Fibroblast of lung (primary cell): ENCODE measurements around the gene PJA1. TPM values are rescaled to one million over a fixed set of nuclear protein-coding genes. Genes with fewer than 3 reads are reported as not detected.

Experiments
- DNase-seq, 2 donors: peaks; one replicate each; pipeline versions ENCODE4 v3.0.0 to v3.0.0-alpha.2; 2010; ENCODE audit warnings: low read depth in 2 of 2
- H2AFZ ChIP-seq: 2 replicates; pipeline ENCODE4 v1.5.1; 2012; ENCODE audit warnings: low read length, control low read depth, inconsistent platforms
- H3K27ac ChIP-seq: 2 replicates; pipeline ENCODE4 v1.5.1; 2011; ENCODE audit warnings: low read length, control low read depth; ENCODE audit not compliant: insufficient read depth
- H3K27me3 ChIP-seq: 2 replicates; pipeline ENCODE4 v1.5.1; 2011; ENCODE audit warnings: mild to moderate bottlenecking, low read length; ENCODE audit not compliant: control insufficient read depth, insufficient read depth
- H3K36me3 ChIP-seq: 2 replicates; pipeline ENCODE4 v1.5.1; 2011; ENCODE audit warnings: low read length; ENCODE audit not compliant: control insufficient read depth, insufficient read depth
- H3K4me1 ChIP-seq: 2 replicates; pipeline ENCODE4 v1.5.1; 2011; ENCODE audit warnings: low read length; ENCODE audit not compliant: control insufficient read depth, insufficient read depth; ENCODE audit errors: extremely low read depth
- H3K4me2 ChIP-seq: 2 replicates; pipeline ENCODE4 v1.5.1; 2011; ENCODE audit warnings: low read length, control low read depth; ENCODE audit not compliant: insufficient read depth; ENCODE audit errors: extremely low read depth
- H3K4me3 ChIP-seq, 4 experiments: fragments of 200-600 bp in 1 of 4; sonication (generic) in 1 of 4; replicated peaks in 1 of 4; 2 replicates each; pipeline ENCODE4 v1.5.1; 2011 to 2016; ENCODE audit warnings: low read length in 4 of 4, low read depth in 3 of 4, mild to moderate bottlenecking in 3 of 4, control low read depth in 2 of 4, inconsistent platforms in 1 of 4, mixed read lengths in 1 of 4; ENCODE audit not compliant: insufficient read depth in 1 of 4; ENCODE audit errors: control extremely low read depth in 1 of 4
- H3K79me2 ChIP-seq: 2 replicates; pipeline ENCODE4 v1.5.1; 2012; ENCODE audit warnings: mild to moderate bottlenecking, low read length, inconsistent platforms; ENCODE audit not compliant: control insufficient read depth, insufficient read depth
- H3K9ac ChIP-seq: 2 replicates; pipeline ENCODE4 v1.5.1; 2011; ENCODE audit warnings: mild to moderate bottlenecking, low read length, control low read depth; ENCODE audit not compliant: insufficient read depth
- H3K9me3 ChIP-seq: 2 replicates; pipeline ENCODE4 v1.5.1; 2012; ENCODE audit warnings: low read depth, low read length; ENCODE audit not compliant: control insufficient read depth, insufficient read depth
- H4K20me1 ChIP-seq: 2 replicates; pipeline ENCODE4 v1.5.1; 2011; ENCODE audit warnings: low read length; ENCODE audit not compliant: control insufficient read depth, insufficient read depth; ENCODE audit errors: extremely low read depth
- EZH2 ChIP-seq: IDR thresholded peaks from 2 replicates; pipeline ENCODE4 v1.5.1; 2012; ENCODE audit warnings: low read length, control low read depth, mild to moderate bottlenecking; ENCODE audit errors: missing control alignments
- polyA plus RNA-seq, 2 donors: library from polyadenylated mRNA; depleted of rRNA in 1 of 2; stranded (reverse) in 1 of 2; unstranded in 1 of 2; fragments of >200 nt; gene quantifications; 2 replicates each; pipeline ENCODE4 v1.2.1, GENCODE V29; 2011 to 2012; ENCODE audit warnings: missing spikeins in 1 of 2
- total RNA-seq: library from RNA; depleted of rRNA; stranded (reverse); fragments of >200 nt; gene quantifications from 2 replicates; pipeline ENCODE4 v1.2.1, GENCODE V29; 2014
- TF ChIP-seq, protein P1 (sequence below), 2 donors: IDR thresholded peaks in 1 of 2; conservative IDR thresholded peaks in 1 of 2; 1 replicate in 1 of 2; 2 replicates in 1 of 2; pipeline ENCODE4 v1.5.1; 2011 to 2012; ENCODE audit warnings: low read length in 2 of 2, control low read depth in 1 of 2, inconsistent platforms in 1 of 2, low read depth in 1 of 2, mild to moderate bottlenecking in 1 of 2

Gene PJA1
- total and polyA plus RNA-seq, 2 donors (not counting 1 experiment from before 2014, with no cell fraction given): 24.7 to 28.2 TPM

DNA sequence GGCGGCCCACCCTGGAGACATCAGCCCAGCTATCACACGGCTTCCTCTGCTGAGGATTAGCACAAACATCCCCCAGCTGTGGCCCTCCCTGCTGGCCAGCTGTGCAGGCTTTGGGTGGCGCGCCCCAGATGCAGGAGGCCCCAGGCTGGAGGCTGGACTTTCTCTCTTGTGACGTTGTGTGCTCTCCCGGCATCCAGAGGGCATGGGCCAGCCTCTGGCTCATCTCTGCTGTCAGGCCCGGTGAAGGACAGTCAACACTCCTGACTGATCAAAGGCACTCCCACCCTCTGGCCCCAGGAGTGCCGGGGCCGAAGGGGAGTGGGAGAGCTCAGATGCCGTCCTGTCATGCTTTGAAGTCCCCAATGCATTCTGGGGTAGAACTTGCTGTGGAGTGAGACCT lies 29.9 kb upstream of the PJA1 start:
- Histone ChIP-seq H3K4me1 (no peaks in the 10 kb centered on the region), H3K4me3 (no peak overlapping the region), H3K27ac (no peak overlapping the region), H2AFZ (no peak overlapping the region), H3K9ac (no peak overlapping the region), H3K36me3 (no peaks in the 10 kb centered on the region), H3K4me2 (no peak overlapping the region), H3K9me3 (no peaks in the 10 kb centered on the region), H3K79me2 (no peaks in the 10 kb centered on the region), H4K20me1 (no peaks in the 10 kb centered on the region), H3K27me3 (peaks cover 3% of the 10 kb centered on the region)
- DNase-seq: no peak
- TF ChIP-seq EZH2: no peak
- TF ChIP-seq, protein P1, sequence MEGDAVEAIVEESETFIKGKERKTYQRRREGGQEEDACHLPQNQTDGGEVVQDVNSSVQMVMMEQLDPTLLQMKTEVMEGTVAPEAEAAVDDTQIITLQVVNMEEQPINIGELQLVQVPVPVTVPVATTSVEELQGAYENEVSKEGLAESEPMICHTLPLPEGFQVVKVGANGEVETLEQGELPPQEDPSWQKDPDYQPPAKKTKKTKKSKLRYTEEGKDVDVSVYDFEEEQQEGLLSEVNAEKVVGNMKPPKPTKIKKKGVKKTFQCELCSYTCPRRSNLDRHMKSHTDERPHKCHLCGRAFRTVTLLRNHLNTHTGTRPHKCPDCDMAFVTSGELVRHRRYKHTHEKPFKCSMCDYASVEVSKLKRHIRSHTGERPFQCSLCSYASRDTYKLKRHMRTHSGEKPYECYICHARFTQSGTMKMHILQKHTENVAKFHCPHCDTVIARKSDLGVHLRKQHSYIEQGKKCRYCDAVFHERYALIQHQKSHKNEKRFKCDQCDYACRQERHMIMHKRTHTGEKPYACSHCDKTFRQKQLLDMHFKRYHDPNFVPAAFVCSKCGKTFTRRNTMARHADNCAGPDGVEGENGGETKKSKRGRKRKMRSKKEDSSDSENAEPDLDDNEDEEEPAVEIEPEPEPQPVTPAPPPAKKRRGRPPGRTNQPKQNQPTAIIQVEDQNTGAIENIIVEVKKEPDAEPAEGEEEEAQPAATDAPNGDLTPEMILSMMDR (conservative IDR thresholded peaks at IDR 0.05 in 1 of 2, IDR thresholded peaks at IDR 0.05 in 1 of 2; ENCODE audit: low read depth in 1 of 2, low read length in 2 of 2): no peak

- H3K36me3 ChIP-seq: no peaks in the 10 kb centered on the region
- H3K4me2 ChIP-seq: no peak overlapping the region
Observed at GRCh38 chrX:69192603-69193002, 27.4 kb upstream of the PJA1 start.

GRCh38 chrX:69189576-69190371 lies 24.5 kb upstream of the PJA1 start:
- no peak overlapping the region for H3K4me3 ChIP-seq
- no peak for TF ChIP-seq EZH2
- TF ChIP-seq, protein P1 (conservative IDR thresholded peaks at IDR 0.05 in 1 of 2, IDR thresholded peaks at IDR 0.05 in 1 of 2; ENCODE audit: low read depth in 1 of 2, low read length in 2 of 2): no peak
- peaks cover 7% of the 10 kb centered on the region for H3K27me3 ChIP-seq
- DNase-seq: peak in 1 of 2 donors; percentile 78
- no peak overlapping the region for H3K27ac ChIP-seq
- no peaks in the 10 kb centered on the region for H4K20me1 ChIP-seq
- H3K9ac ChIP-seq: no peak overlapping the region
- no peak overlapping the region for H3K4me2 ChIP-seq
- H3K9me3 ChIP-seq: no peaks in the 10 kb centered on the region
- no peaks in the 10 kb centered on the region for H3K4me1 ChIP-seq
- no peaks in the 10 kb centered on the region for H3K79me2 ChIP-seq
- H2AFZ ChIP-seq: no peak overlapping the region
- no peaks in the 10 kb centered on the region for H3K36me3 ChIP-seq

More at GRCh38 chrX:69192603-69193002, 27.4 kb upstream of the PJA1 start:
- H3K27ac ChIP-seq: no peak overlapping the region
- no peak overlapping the region for H3K9ac ChIP-seq
- H3K9me3 ChIP-seq: no peaks in the 10 kb centered on the region
- no peak for TF ChIP-seq EZH2
- TF ChIP-seq, protein P1 (conservative IDR thresholded peaks at IDR 0.05 in 1 of 2, IDR thresholded peaks at IDR 0.05 in 1 of 2; ENCODE audit: low read depth in 1 of 2, low read length in 2 of 2): no peak
- no peak for DNase-seq
- no peak overlapping the region for H2AFZ ChIP-seq
- H3K4me3 ChIP-seq: no peak overlapping the region
- peaks cover 11% of the 10 kb centered on the region for H3K27me3 ChIP-seq
- no peaks in the 10 kb centered on the region for H3K79me2 ChIP-seq
- no peaks in the 10 kb centered on the region for H3K4me1 ChIP-seq
- no peaks in the 10 kb centered on the region for H4K20me1 ChIP-seq
